Skeletal muscle tissue (tissue), 4 donors: ENCODE data around the gene CXCR3. TPM values are rescaled to one million over a fixed set of nuclear protein-coding genes. Genes with fewer than 3 reads are reported as not detected.
"Not testable (repeated sequence)": the region's sequence is repeated elsewhere in the genome, so short reads cannot be mapped to it uniquely, and the experiment has no call there.

Experiments used
- H3K27ac ChIP-seq: one replicate; pipeline ENCODE4 v1.7.0; 2013; ENCODE audit warnings: mild to moderate bottlenecking, low read depth, low read length, inconsistent platforms
- H3K27me3 ChIP-seq, 3 donors: one replicate each; pipeline ENCODE4 v1.7.0; 2013; ENCODE audit warnings: low read length in 3 of 3; ENCODE audit not compliant: control insufficient read depth in 3 of 3, insufficient read depth in 3 of 3
- H3K36me3 ChIP-seq, 3 donors: one replicate each; pipeline ENCODE4 v1.7.0; 2013; ENCODE audit warnings: low read length in 3 of 3; ENCODE audit not compliant: control insufficient read depth in 3 of 3, insufficient read depth in 3 of 3
- H3K4me1 ChIP-seq, 3 donors: one replicate each; pipeline ENCODE4 v1.7.0; 2013; ENCODE audit warnings: low read length in 3 of 3, mild to moderate bottlenecking in 3 of 3; ENCODE audit not compliant: control insufficient read depth in 3 of 3, insufficient read depth in 3 of 3
- H3K4me3 ChIP-seq, 3 donors: one replicate each; pipeline ENCODE4 v1.7.0; 2013; ENCODE audit warnings: low read length in 3 of 3
- H3K9ac ChIP-seq, 3 donors: one replicate each; pipeline ENCODE4 v1.7.0; 2013; ENCODE audit warnings: low read length in 3 of 3, mild to moderate bottlenecking in 3 of 3, moderate library complexity in 2 of 3, low read depth in 1 of 3
- H3K9me3 ChIP-seq, 3 donors: one replicate each; pipeline ENCODE4 v1.7.0; 2013; ENCODE audit warnings: low read length in 3 of 3; ENCODE audit not compliant: control insufficient read depth in 3 of 3
- total RNA-seq: library from RNA; depleted of rRNA; stranded (reverse); fragments of >200 nt; gene quantifications from one replicate; pipeline ENCODE4 v1.2.3, GENCODE V29; 2014
- donor health status: Osteomylitis.

Gene CXCR3
- total RNA-seq, 1 donor from 2014 or later = not detected

GRCh38 chrX:71603618-71604017 is 14.7 kb downstream of the CXCR3 start:
- H3K36me3 ChIP-seq = peaks cover 19 to 37% (median 37%) of the 10 kb centered on the region in 3 donors
- H3K27ac ChIP-seq = no peak overlapping the region
- no peaks in the 10 kb centered on the region for H3K9me3 ChIP-seq

GRCh38 chrX:71599965-71600364 is 18.3 kb downstream of the CXCR3 start:
- Histone ChIP-seq H3K9me3 (no peaks in the 10 kb centered on the region), H3K27ac (no peak overlapping the region), H3K36me3 (peaks cover 13 to 44% (median 37%) of the 10 kb centered on the region in 3 donors), H3K27me3 (no peaks in the 10 kb centered on the region), H3K9ac (no peak overlapping the region), H3K4me3 (no peak overlapping the region), H3K4me1 (no peaks in the 10 kb centered on the region)

More at GRCh38 chrX:71603618-71604017, 14.7 kb downstream of the CXCR3 start:
- peaks cover 14 to 20% (median 16%) of the 10 kb centered on the region in 3 donors for H3K4me1 ChIP-seq
- H3K4me3 ChIP-seq = no peak overlapping the region
- no peaks in the 10 kb centered on the region for H3K27me3 ChIP-seq
- H3K9ac ChIP-seq = no peak overlapping the region

GRCh38 chrX:71593210-71593609 is 25.1 kb downstream of the CXCR3 start:
- H3K9me3 ChIP-seq, H3K27me3 ChIP-seq, H3K4me3 ChIP-seq, H3K9ac ChIP-seq, H3K4me1 ChIP-seq, H3K27ac ChIP-seq: not testable (repeated sequence)
- H3K36me3 ChIP-seq = peaks cover 1 to 16% (median 13%) of the 10 kb centered on the region in 3 donors

DNA sequence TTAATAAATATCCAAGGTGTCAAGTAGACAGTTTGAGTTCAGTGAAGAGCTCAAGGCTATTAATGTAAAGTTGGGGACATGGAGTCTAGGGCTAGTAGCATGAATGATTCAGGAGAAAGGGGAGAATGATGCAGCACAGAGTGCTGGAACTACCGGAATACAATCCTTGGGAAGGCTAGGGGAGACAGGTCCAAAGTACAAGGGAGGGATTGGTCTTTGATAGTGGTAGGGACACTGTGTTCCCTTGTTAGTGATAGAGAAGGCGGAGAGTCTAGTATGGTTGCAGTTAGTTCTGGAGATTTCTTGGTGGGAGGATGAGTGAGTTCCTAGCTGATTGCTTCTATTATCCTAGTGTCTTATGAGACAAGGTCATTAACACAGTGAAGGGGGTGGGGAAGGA is 31.4 kb downstream of the CXCR3 start:
- no peaks in the 10 kb centered on the region for H3K4me1 ChIP-seq
- no peak overlapping the region for H3K4me3 ChIP-seq
- H3K27ac ChIP-seq = no peak overlapping the region
- no peak overlapping the region for H3K9ac ChIP-seq
- peaks cover 0 to 4% (median 0%) of the 10 kb centered on the region in 3 donors for H3K36me3 ChIP-seq
- H3K27me3 ChIP-seq = no peaks in the 10 kb centered on the region
- no peaks in the 10 kb centered on the region for H3K9me3 ChIP-seq

GRCh38 chrX:71581210-71581609 is 37.1 kb downstream of the CXCR3 start:
- Histone ChIP-seq H3K4me1 (no peaks in the 10 kb centered on the region), H3K27me3 (no peaks in the 10 kb centered on the region), H3K9ac (no peak overlapping the region), H3K27ac (no peak overlapping the region), H3K9me3 (no peaks in the 10 kb centered on the region), H3K36me3 (peaks cover 0 to 4% (median 0%) of the 10 kb centered on the region in 3 donors), H3K4me3 (no peak overlapping the region)

GRCh38 chrX:71579990-71580380 is 38.3 kb downstream of the CXCR3 start:
- H3K9me3 ChIP-seq = no peaks in the 10 kb centered on the region
- no peaks in the 10 kb centered on the region for H3K4me1 ChIP-seq
- no peak overlapping the region for H3K9ac ChIP-seq
- H3K27me3 ChIP-seq = no peaks in the 10 kb centered on the region
- no peak overlapping the region for H3K4me3 ChIP-seq
- peaks cover 0 to 6% (median 2%) of the 10 kb centered on the region in 3 donors for H3K36me3 ChIP-seq
- H3K27ac ChIP-seq = no peak overlapping the region

DNA sequence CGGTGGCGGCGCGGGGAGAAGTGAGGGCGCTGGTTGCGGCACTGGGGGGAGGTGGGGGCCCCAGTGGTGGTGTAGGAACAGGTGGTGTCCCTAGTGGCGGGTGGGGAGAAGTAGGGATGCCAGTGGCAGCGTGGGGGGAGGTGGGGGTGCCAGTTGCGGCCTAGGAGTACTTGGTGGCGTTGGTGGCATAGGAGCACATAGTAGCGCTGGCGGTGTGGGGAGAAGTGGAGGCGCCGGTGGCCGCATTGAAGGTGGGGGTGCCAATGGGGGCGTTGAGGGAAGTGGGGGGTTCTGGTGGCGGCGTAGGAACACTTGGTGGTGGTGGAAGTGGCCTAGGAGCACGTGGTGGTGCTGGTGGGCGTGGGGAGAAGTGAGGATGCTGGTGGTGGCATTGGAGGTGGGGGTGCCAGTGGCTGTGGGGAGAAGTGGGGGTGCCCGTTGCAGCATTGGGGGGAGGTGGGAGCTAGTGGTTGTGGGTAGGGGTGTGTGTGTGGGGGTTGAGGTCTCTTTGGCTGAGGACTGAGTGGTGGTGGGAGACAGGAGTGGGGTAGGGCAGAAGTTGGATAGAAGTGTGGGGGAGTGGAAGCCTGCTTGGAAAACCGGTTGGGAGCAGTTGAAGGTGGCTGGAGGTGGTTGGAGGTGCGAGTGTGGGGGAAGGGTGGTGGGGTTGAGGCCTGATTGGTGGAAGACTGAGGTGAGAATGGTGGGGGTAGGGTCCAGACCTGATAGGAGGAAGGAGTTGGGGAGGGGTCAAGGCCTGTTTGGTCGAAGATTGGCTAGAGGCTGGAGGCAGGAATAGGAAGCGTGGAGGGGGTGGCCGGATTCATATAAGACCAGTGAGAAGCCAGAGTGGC is 38.9 kb downstream of the CXCR3 start:
- Histone ChIP-seq H3K9me3 (no peaks in the 10 kb centered on the region), H3K9ac (no peak overlapping the region), H3K36me3 (peaks cover 0 to 6% (median 2%) of the 10 kb centered on the region in 3 donors), H3K4me3 (no peak overlapping the region), H3K27ac (no peak overlapping the region), H3K4me1 (no peaks in the 10 kb centered on the region), H3K27me3 (no peaks in the 10 kb centered on the region)

DNA sequence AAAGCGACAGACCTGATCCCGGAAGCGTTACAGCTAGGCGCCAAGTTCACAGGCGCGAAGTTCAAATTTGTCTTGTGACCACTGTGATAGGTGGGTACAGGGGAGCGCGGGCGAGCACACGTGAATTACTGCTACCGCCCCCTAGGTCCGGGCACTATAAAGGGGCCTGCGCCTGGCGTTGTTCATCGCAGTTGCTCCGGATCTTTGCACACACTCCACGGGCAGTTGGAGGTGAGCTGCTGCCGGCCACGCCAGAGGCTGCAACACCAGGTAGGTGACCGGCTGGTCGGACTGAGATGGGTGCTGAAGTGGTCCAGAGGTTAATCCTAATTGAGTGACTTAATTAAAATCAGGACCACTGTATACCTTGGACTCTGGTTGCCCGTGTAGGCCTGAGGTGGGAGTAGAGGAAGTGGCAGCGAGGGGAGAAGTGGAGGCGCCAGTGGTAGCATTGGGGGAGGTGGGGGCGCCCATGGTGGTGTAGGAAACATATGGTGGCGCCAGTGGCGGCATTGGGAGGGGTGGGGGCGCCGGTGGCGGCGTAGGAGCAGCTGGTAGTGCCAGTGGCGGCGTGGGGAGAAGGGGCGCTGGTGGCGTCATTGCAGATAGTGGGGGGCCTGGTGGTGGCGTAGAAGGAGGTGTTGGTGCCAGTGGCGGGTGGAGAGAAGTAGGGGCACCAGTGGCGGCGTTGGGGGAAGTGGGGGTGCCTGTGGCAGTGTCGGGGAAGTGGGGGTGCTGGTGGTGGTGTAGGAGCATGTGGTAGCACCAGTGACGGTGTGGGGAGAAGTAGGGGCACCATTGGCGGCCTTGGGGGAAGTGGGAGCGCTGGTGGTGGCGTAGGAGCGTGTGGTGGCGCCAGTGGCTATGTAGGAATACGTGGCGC is 39.8 kb downstream of the CXCR3 start, which contains the start of gene GCNA:
GCNA (plus strand) TSS at position 185 of the 883 bp plus-strand sequence. CDS start 2,385 bp downstream, outside the sequence.
- no peak within 1 kb of the TSS for H3K27ac ChIP-seq
- H3K36me3 ChIP-seq = peaks cover 5 to 11% (median 5%) of the 10 kb centered on the region in 3 donors
- no peak within 1 kb of the TSS for H3K9ac ChIP-seq

GRCh38 chrX:71577682-71578081 is 40.6 kb downstream of the CXCR3 start:
- Histone ChIP-seq H3K27ac (no peak overlapping the region), H3K36me3 (peaks cover 6 to 18% (median 8%) of the 10 kb centered on the region in 3 donors)

More for the DNA sequence above, 39.8 kb downstream of the CXCR3 start, which contains the start of gene GCNA:
- no peak within 1 kb of the TSS for H3K4me3 ChIP-seq
- no peaks in the 10 kb centered on the region for H3K4me1 ChIP-seq
- no peaks in the 10 kb centered on the region for H3K27me3 ChIP-seq
- no peaks in the 10 kb centered on the region for H3K9me3 ChIP-seq

More at GRCh38 chrX:71577682-71578081, 40.6 kb downstream of the CXCR3 start:
- Histone ChIP-seq H3K27me3 (no peaks in the 10 kb centered on the region), H3K4me1 (no peaks in the 10 kb centered on the region), H3K4me3 (no peak overlapping the region), H3K9me3 (no peaks in the 10 kb centered on the region), H3K9ac (no peak overlapping the region)
